H7 (cell line): ENCODE measurements around the gene LRP8. TPM values are rescaled to one million over a fixed set of nuclear protein-coding genes. Genes with fewer than 3 reads are reported as not detected.

Source experiments
- DNase-seq: peaks from one replicate; pipeline ENCODE4 v3.0.0; 2012
- H3K27me3 ChIP-seq: 2 replicates; pipeline ENCODE4 v1.6.0; 2011; ENCODE audit warnings: mild to moderate bottlenecking, low read length; ENCODE audit not compliant: control insufficient read depth, insufficient read depth
- H3K36me3 ChIP-seq: replicated peaks from 2 replicates; pipeline ENCODE4 v1.5.1; 2011; ENCODE audit warnings: low read length; ENCODE audit not compliant: control insufficient read depth, insufficient read depth
- H3K4me3 ChIP-seq: 2 replicates; pipeline ENCODE4 v1.5.1; 2011; ENCODE audit warnings: low read depth, mild to moderate bottlenecking, control low read depth, low read length, moderate library complexity; ENCODE audit not compliant: insufficient read depth
- total RNA-seq: library from RNA; depleted of rRNA; stranded (reverse); fragments of >200 nt; shearing (Covaris generic); gene quantifications from 2 replicates; pipeline ENCODE4 v1.2.3, GENCODE V29; 2014

The LRP8 gene
- total RNA-seq, 1 experiment from 2014 or later = 144 TPM

GRCh38 chr1:53349968-53350852 lies 22.3 kb upstream of the LRP8 start:
- Histone ChIP-seq H3K4me3 (no peak overlapping the region), H3K27me3 (peaks cover 4% of the 10 kb centered on the region; the same call in 1 of the 2 replicates), H3K36me3 (no peaks in the 10 kb centered on the region)
- no peak for DNase-seq

DNA sequence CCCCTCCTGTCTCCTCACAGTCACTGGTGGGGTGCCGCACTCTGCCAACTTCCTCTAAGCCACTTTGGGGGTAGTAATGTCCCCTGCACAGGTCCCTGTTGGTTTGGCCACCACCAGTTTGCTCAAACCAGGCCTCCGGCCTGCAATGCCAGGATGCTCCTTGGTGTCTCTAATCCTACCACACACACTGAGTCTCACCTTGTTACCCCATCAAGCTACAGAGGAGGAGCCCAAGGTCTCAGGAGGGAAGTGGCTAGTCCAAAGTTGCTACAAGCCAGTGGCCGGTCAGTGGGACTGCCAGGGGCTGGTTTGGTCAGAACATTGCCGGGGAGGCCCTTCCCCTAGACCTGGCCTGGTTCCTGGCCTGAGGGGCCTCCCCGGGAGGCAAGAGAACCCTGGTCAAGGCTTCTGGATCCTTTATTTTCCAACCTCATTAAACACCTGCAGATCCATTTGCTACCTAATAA lies 21.5 kb upstream of the LRP8 start:
- no peak for DNase-seq
- Histone ChIP-seq H3K27me3 (peaks cover 4% of the 10 kb centered on the region; the same call in 1 of the 2 replicates), H3K36me3 (no peaks in the 10 kb centered on the region)

DNA sequence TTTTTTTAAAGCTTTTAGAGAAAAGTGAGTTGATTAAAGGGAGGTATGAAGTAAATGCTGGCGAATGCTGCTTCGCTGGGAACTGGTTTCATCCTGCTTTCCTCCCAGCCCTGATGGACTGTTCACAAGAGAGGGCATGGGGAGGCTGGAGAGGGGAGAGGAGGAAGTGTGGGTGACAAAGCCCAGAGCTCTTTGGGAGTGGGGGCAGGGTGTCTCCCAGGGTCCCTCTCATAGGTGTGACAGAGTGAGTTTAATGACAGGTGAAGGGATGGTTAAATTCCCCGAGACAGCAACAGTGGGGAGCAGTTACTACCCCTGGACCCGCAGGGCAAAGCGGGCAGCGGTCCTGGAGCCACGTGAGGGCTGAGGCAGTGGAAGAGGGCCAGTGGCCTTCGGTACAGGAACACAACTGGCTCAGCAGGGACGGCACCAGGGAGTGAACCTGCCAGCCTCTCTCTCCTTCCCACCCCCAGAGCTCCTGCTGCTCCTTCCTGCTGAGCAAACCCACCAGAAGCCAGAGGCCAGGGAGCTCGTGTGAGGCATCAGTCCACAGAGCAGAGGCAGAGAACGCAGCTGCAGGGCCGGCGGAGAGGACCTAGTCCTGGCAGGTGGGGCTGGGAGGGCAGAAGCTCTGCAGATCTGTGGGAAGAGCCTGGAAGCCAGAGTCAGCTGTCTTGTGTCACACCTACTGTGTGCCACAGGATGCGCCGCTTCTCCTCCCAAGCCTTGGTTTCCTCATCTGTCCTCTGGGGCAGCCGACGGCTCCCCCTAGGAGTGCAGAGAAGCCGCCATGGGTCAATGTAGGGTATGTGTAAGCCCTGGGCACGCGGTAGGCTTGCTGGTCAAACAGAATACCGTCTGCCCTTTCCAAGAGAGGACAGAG lies 20.9 kb upstream of the LRP8 start:
- no peak overlapping the region for H3K4me3 ChIP-seq
- H3K36me3 ChIP-seq = no peaks in the 10 kb centered on the region
- peaks cover 4% of the 10 kb centered on the region; the same call in 1 of the 2 replicates for H3K27me3 ChIP-seq
- DNase-seq = no peak

More for the DNA sequence above, 21.5 kb upstream of the LRP8 start:
- no peak overlapping the region for H3K4me3 ChIP-seq

- no peak for DNase-seq
- Histone ChIP-seq H3K36me3 (no peaks in the 10 kb centered on the region), H3K27me3 (peaks cover 4% of the 10 kb centered on the region; the same call in 1 of the 2 replicates), H3K4me3 (no peak overlapping the region)
These were observed 18.9 kb upstream of the LRP8 start for GRCh38 chr1:53346814-53347176.

- peaks cover 4% of the 10 kb centered on the region; the same call in 1 of the 2 replicates for H3K27me3 ChIP-seq
- H3K4me3 ChIP-seq = no peak overlapping the region
- no peaks in the 10 kb centered on the region for H3K36me3 ChIP-seq
- DNase-seq = no peak
These were observed 18.3 kb upstream of the LRP8 start for GRCh38 chr1:53345996-53346813.

DNA sequence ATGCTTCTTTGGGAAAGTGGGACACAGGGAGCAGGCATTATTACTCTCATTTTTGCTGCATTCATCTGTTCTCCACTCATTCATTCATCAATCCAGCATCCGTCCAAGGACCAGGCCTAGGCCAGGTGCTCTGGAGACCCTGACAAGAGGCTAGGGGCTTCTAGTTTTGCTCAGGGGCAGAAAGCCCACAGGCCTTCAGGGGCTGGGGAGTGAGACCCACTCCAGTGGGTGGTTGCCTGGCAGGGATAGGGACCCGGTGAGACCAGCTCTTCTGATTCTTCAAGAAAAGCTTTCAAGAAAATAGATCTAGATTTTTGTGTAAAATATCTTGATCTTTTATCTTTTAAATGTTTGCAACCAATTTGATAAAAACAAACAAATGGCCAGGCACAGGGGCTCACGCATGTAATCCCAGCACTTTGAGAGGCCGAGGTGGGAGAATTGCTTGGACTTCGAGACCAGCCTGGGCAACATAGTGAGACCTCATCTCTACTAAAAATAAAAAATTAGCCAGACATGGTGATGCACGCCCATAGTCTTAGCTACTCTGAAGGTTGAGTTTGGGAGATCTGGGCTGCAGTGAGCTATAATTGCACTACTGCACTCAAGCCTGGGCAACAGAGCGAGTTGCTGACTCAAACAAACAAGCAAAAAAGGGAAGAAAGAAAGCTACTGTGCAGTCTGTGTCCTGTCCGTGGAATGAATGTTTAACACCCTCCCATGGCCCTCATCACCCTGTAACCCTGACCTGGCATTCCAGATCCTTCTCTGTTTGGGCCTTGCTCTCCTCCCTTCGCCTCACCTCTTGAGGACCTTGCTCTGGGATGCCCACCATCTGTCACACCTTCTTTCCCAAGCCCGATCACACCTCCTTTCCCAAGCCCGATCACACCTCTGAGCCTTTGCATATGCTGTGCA lies 17.3 kb upstream of the LRP8 start:
- no peaks in the 10 kb centered on the region for H3K36me3 ChIP-seq
- DNase-seq = no peak
- H3K4me3 ChIP-seq = no peak overlapping the region
- peaks cover 4% of the 10 kb centered on the region for H3K27me3 ChIP-seq

DNA sequence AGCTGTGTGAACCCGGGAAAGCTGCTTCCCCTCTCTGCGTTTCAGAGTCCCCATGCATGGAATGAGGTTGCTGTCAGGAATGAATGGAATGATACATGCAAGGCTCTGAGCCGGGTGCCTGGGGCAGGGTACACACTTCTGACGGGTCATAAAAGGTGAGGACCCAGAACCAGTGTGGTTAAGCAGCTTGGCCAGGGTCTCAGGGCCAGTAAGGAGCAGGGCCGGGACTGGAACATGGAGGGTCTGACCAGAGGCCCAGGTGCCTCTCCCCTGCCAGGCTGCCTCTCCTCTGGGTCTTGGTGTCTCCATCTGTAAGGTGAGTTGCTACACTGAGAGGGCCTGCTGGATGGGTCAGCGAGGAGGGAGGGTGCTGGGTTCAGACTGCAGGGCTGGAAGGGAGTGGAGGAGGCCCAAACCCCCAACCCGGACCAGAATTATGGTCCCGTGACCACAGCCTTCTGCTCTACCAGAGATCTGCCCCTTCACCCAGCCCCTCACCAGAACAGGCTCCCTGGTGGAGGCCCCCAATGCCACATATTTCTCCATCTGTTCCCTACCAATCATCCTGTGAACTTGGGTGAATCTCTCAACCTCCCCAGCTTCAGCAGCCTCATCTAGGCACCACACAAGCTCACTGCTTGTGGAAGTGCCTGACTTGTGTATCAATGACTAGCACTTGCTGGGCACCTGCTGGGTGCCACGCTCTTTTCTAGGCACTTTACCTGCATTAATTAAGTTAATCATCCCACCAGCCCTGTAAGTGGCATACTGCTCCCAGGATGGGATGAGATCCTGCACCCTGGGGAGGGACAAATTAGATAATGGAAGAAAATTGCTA lies 16.2 kb upstream of the LRP8 start:
- H3K36me3 ChIP-seq = no peaks in the 10 kb centered on the region
- no peak overlapping the region for H3K4me3 ChIP-seq
- no peak for DNase-seq
- peaks cover 4% of the 10 kb centered on the region for H3K27me3 ChIP-seq

DNA sequence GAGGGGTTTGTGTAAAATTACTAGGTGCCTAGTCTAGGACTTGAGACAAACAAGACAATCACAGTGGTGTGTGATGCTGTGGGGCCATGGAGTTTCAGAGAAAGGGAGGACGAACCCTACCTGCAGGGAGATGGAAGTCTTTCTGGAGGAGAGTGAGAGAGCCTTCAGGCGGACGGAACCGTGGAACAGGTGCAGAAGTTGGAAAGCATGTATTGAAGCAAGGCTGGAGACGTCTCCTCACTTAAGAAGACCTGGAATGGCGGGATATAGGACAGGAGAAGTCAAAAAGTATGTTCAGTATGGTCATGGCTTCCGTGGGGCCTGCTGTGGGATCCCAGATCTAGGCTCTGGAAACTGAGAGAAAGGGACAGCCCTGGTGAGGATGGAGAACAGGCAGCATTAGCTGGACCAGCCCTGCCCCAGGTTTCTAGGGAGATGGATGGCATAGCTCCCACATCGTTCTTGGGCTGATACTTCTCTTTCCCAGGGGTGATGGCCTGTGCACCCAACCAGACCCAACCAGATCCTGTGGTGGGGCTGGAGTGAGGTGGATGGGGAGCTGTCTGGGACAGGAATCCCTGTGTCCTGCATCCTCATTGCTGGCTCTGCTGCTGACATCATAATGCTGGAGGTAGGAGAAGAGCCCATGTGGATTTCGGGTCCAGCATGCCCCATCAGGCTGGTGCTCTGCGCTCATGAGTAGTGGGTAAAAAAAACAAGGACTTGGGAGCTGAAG lies 15.0 kb upstream of the LRP8 start:
- H3K36me3 ChIP-seq = no peaks in the 10 kb centered on the region
- H3K27me3 ChIP-seq = peaks cover 2% of the 10 kb centered on the region
- no peak overlapping the region for H3K4me3 ChIP-seq
- peak; percentile 11 for DNase-seq

DNA sequence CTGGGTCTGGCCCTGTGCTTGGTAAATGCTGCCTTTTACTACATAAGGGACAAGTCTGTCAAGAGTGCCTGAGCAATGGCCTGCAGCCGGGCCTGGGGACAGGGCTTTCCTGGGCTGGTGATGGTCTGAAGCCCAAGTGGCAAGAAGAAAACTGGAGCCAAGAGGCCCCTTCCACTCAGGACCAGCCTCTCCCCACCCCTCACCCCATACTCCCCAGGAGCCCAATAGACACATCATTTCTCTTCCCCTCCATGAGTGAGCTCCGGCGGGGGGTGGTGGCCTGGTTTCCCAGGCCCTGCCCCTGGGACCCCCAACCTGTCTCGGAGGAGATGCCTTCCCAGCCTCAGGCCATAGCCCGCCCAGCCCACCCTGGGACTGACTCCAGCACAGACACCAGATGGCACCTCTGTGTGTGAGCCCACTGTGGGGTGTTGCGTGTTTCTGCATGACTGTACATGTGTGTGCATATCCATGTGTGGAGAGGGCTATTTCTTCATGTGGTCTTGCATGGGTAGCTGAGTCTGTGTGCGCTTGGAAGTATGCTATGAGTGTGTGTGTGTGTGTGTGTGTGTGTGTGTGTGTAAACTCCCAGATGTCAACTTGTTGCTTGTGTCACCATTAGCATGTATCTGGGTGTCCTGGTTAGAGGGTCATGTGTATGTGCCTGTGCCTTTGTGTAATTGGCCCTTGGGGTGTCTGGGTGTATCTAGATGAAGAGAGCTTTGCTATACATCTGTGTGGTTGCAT lies 14.3 kb upstream of the LRP8 start:
- H3K4me3 ChIP-seq = no peak overlapping the region
- peaks cover 2% of the 10 kb centered on the region for H3K27me3 ChIP-seq
- peak; percentile 22 for DNase-seq
- H3K36me3 ChIP-seq = no peaks in the 10 kb centered on the region

GRCh38 chr1:53341521-53341895 lies 13.6 kb upstream of the LRP8 start:
- H3K27me3 ChIP-seq = peaks cover 2% of the 10 kb centered on the region
- H3K4me3 ChIP-seq = no peak overlapping the region
- no peaks in the 10 kb centered on the region for H3K36me3 ChIP-seq
- peak; percentile 10 for DNase-seq

- no peaks in the 10 kb centered on the region; the same call in none of the 2 replicates for H3K27me3 ChIP-seq
- no peak overlapping the region for H3K4me3 ChIP-seq
- H3K36me3 ChIP-seq = no peaks in the 10 kb centered on the region
- DNase-seq = no peak
These were observed 13.0 kb upstream of the LRP8 start for GRCh38 chr1:53340660-53341520.
